ENCODE results near the gene CDK19. TPM values are rescaled to one million over a fixed set of nuclear protein-coding genes. Genes with fewer than 3 reads are reported as not detected.

CDK19 gene
- polyA plus RNA-seq, 1 donor (not counting 4 experiments of a cell fraction or from before 2014, with no cell fraction given), result 6.4 TPM

DNA sequence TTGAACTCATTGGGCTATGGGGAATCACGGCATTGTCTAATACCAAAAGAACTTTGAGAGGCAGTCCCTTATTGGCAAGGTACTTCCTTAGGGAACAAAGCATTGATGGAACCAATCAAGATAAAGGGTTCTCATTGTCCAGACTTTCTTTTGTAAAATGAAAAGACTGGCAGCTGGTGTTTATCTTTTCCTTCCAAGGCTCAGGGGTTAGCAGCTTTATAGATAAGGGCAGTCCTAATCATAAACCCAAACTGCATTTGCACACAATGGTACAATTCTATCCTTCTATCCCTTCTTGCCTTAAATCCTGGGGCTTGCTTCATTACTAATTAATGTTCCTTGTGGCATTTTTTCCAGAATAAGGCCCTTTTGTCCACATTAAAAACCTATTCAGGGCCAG is 28.6 kb downstream of the CDK19 start:
- Histone ChIP-seq H3K4me3 (ENCODE audit: control insufficient read depth in 2 of 3, extremely low read depth in 1 of 3, insufficient read depth in 2 of 3, low read depth in 1 of 3, low read length in 3 of 3) (no peak overlapping the region), H3K79me2 (ENCODE audit: control insufficient read depth, insufficient read depth, low read length) (no peaks in the 10 kb centered on the region), H3K9ac (ENCODE audit: control insufficient read depth, extremely low read depth, insufficient read depth, low read length) (no peak overlapping the region), H2AFZ (ENCODE audit: control insufficient read depth, low read length) (no peak overlapping the region), H3K4me1 (ENCODE audit: control insufficient read depth, extremely low read depth, insufficient read depth, low read length) (no peaks in the 10 kb centered on the region), H3K9me1 (ENCODE audit: control insufficient read depth, extremely low read depth, insufficient read depth, low read length) (no peaks in the 10 kb centered on the region), H3K27ac (ENCODE audit: control insufficient read depth, insufficient read depth, low read length) (no peak overlapping the region), H3K4me2 (ENCODE audit: control insufficient read depth, extremely low read depth, insufficient read depth, low read depth, low read length) (no peak overlapping the region), H3K9me3 (ENCODE audit: control insufficient read depth, low read depth, low read length) (peaks cover 2% of the 10 kb centered on the region), H4K20me1 (ENCODE audit: control insufficient read depth, extremely low read depth, insufficient read depth, low read length) (no peaks in the 10 kb centered on the region), H3K27me3 (ENCODE audit: control insufficient read depth, extremely low read depth, insufficient read depth, low read length) (no peaks in the 10 kb centered on the region), H3K36me3 (ENCODE audit: control insufficient read depth in 2 of 2, extremely low read depth in 1 of 2, insufficient read depth in 2 of 2, low read length in 2 of 2) (no peaks in the 10 kb centered on the region)
- dilution Hi-C loops (cut with MboI; ENCODE audit: extremely low pct_ligation_motif_present, low sequenced_read_pairs), result no loop called here
- DNase-seq (ENCODE audit: low read depth, low spot score) (no peak), FAIRE-seq (no peak)
- TF ChIP-seq, protein P1, sequence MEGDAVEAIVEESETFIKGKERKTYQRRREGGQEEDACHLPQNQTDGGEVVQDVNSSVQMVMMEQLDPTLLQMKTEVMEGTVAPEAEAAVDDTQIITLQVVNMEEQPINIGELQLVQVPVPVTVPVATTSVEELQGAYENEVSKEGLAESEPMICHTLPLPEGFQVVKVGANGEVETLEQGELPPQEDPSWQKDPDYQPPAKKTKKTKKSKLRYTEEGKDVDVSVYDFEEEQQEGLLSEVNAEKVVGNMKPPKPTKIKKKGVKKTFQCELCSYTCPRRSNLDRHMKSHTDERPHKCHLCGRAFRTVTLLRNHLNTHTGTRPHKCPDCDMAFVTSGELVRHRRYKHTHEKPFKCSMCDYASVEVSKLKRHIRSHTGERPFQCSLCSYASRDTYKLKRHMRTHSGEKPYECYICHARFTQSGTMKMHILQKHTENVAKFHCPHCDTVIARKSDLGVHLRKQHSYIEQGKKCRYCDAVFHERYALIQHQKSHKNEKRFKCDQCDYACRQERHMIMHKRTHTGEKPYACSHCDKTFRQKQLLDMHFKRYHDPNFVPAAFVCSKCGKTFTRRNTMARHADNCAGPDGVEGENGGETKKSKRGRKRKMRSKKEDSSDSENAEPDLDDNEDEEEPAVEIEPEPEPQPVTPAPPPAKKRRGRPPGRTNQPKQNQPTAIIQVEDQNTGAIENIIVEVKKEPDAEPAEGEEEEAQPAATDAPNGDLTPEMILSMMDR (optimal IDR thresholded peaks at IDR 0.05 in 1 of 3, IDR thresholded peaks at IDR 0.05 in 1 of 3, conservative IDR thresholded peaks at IDR 0.05 in 1 of 3; ENCODE audit: extremely low read depth in 1 of 3, insufficient read depth in 2 of 3, low read length in 3 of 3), result no peak
- no peak for TF ChIP-seq EZH2 (IDR thresholded peaks at IDR 0.05; ENCODE audit: low read length)

DNA sequence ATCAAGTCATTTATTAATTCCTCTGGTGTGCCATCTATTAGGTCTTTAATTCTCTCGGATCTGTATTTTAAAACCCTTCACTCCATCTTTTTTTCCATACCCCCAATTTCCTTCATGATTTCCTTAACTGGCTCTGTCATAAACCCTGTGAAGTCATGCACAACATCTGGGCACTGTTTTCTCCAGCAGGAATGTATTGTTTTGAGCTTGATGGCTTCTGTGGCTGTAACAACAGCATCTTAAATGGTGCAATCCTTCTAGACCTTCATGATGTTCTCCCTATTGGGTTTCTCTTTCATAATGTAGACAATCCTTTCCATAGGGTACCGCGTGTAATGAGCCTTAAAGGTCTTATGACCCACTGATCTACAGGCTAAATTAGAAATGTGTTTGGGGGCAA is 29.0 kb downstream of the CDK19 start:
- H4K20me1 ChIP-seq (ENCODE audit: control insufficient read depth, extremely low read depth, insufficient read depth, low read length), result no peaks in the 10 kb centered on the region
- no peaks in the 10 kb centered on the region for H3K79me2 ChIP-seq (ENCODE audit: control insufficient read depth, insufficient read depth, low read length)
- H3K27me3 ChIP-seq (ENCODE audit: control insufficient read depth, extremely low read depth, insufficient read depth, low read length), result no peaks in the 10 kb centered on the region
- no peaks in the 10 kb centered on the region for H3K4me1 ChIP-seq (ENCODE audit: control insufficient read depth, extremely low read depth, insufficient read depth, low read length)
- DNase-seq (ENCODE audit: low read depth, low spot score), result no peak
- no peak overlapping the region for H3K27ac ChIP-seq (ENCODE audit: control insufficient read depth, insufficient read depth, low read length)
- TF ChIP-seq, protein P1 (optimal IDR thresholded peaks at IDR 0.05 in 1 of 3, IDR thresholded peaks at IDR 0.05 in 1 of 3, conservative IDR thresholded peaks at IDR 0.05 in 1 of 3; ENCODE audit: extremely low read depth in 1 of 3, insufficient read depth in 2 of 3, low read length in 3 of 3), result no peak
- TF ChIP-seq EZH2 (IDR thresholded peaks at IDR 0.05; ENCODE audit: low read length), result no peak
- H3K36me3 ChIP-seq (ENCODE audit: control insufficient read depth in 2 of 2, extremely low read depth in 1 of 2, insufficient read depth in 2 of 2, low read length in 2 of 2), result no peaks in the 10 kb centered on the region
- dilution Hi-C loops (cut with MboI; ENCODE audit: extremely low pct_ligation_motif_present, low sequenced_read_pairs), result no loop called here
- peaks cover 2% of the 10 kb centered on the region for H3K9me3 ChIP-seq (ENCODE audit: control insufficient read depth, low read depth, low read length)
- H3K9me1 ChIP-seq (ENCODE audit: control insufficient read depth, extremely low read depth, insufficient read depth, low read length), result no peaks in the 10 kb centered on the region
- H3K4me2 ChIP-seq (ENCODE audit: control insufficient read depth, extremely low read depth, insufficient read depth, low read depth, low read length), result no peak overlapping the region
- H3K4me3 ChIP-seq (ENCODE audit: control insufficient read depth in 2 of 3, extremely low read depth in 1 of 3, insufficient read depth in 2 of 3, low read depth in 1 of 3, low read length in 3 of 3), result no peak overlapping the region
- no peak for FAIRE-seq
- no peak overlapping the region for H2AFZ ChIP-seq (ENCODE audit: control insufficient read depth, low read length)
- no peak overlapping the region for H3K9ac ChIP-seq (ENCODE audit: control insufficient read depth, extremely low read depth, insufficient read depth, low read length)
